GM21390 (cell line): ENCODE measurements around the gene FAM204A.

Experiments used
- ATAC-seq: cut with Tn5 transposase; IDR thresholded peaks from one replicate; pipeline ENCODE4 v1.9.1; 2021; ENCODE audit not compliant: unreplicated experiment

The FAM204A gene

GRCh38 chr10:118282670-118283069, 59.5 kb downstream of the FAM204A start:
- no peak for ATAC-seq

GRCh38 chr10:118278649-118279048, 63.5 kb downstream of the FAM204A start:
- ATAC-seq, result no peak

DNA sequence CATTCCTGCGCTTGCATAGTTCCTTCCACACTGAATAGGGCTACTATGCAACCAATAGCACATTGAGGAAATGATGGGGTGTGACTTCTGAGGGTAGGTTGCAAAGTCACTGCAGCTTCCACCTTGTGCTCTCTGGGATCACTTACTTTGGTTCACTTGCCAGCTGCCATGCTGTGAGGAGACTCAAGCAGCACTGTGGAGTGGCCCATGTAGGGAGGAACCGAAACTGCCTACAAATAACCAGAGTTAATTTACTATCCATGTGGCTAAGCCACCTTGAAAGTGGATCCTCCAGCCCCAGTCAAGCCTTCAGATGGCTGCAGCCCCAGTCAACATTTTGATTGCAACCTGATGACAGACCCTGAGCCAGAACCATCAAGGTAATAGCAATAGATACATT, 64.3 kb downstream of the FAM204A start:
- ATAC-seq, result no peak

GRCh38 chr10:118276727-118277126, 65.4 kb downstream of the FAM204A start:
- ATAC-seq, result no peak

DNA sequence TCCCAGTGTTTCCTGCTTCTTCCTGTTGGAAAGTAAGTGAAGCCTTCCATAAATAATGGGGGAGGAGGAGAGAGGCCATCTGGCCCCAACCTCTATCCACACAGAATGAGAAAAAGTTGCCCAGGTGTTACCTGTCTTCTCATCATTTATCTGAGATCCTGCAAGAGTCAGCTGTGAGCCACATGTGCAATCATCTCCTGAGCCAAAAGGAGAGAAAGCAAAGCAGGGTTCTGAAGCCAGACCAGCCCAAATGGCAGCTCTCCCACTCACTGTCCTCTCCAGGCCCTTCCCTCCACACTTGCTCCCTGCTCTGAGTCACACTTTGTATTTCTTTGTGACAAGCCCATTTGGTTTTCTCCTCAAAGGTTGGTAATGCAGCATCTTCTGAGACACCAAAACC, 65.9 kb downstream of the FAM204A start:
- ATAC-seq, result no peak

DNA sequence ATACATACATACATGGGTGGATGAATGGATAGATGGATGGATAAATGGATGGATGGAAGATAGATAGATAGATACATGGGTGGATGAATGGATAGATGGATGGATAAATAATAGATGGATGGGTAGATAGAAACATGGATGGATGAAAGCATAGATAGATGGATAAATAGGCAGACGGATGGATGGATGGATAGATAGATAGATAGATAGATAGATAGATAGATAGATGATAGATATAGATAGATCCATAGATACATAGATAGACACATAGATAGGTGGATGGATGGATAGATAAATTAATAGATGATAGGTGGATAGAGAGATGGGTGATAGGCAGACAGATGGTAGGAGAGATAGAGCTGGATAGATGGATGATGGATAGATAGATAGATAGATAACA, 68.5 kb downstream of the FAM204A start:
- no peak for ATAC-seq

DNA sequence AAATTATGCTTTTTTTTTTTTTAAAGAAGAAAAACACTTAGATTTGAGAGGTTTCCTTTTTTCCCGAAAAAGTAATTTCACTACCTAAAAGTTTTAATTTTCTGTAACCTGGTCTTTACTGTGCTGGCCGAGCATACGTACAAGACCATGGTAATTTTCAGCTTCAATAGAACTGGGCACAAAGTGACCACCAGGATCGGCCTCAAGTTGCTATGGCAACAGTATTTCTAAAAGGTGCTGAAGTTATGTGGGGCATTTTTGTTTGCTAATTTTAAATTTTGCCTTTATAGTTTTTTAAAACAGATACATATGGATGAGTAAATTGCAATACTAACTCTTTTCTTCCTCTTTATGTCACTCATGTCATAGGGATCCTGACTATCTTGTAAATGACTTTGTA, 69.4 kb downstream of the FAM204A start:
- ATAC-seq, result no peak

GRCh38 chr10:118272149-118272721, 69.9 kb downstream of the FAM204A start:
- no peak for ATAC-seq

DNA sequence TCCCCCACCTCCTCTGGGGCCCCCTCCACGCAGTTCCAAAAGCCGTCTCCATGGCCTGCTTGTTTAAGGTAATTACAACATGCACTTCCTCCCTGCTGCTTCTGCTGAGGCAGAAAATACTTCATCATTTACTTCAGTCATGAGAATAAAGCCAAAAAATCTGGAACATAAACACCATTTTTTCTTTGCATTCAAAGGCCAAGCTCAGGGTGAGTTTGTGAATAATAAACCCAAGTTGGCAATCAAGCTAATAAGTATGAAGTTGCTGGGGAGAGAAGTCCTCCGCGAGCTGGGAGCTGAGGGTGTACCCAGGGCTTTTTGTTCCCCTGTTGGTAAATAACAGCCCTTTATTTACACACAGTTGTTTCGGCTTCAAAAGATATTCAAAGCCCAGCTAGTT, 70.5 kb downstream of the FAM204A start:
- ATAC-seq, result no peak

- ATAC-seq, result no peak
Observed at GRCh38 chr10:118266098-118266748, 75.9 kb downstream of the FAM204A start.

DNA sequence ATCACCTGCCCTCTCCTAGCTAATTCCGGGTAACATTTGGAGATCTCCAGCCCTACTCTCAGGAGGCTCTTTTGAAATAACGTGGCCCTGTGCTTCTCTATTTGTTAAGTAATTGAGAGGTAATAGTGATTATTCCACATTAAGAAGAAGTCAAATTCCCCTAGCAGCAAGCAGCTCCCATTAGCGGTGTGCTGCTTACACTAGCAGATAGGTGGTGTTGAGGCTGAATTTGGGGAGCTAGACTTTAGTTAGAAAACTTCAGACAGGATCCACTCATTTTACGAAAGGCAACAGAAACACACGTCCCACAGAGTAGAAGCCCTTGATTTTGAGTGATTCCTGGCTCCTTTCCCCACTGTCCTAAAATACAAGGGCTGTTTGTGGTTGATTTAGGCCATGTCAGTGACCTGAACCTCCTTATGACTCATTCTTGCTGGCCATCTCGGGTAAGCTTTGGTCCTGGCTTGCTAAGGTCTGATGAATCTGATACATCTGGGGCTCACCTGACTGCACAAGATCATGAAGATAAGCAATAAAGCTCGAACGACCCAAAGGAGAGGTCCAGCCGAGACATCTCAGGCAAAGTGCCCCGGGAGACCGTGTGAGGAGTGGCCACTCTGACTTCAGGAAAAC, 77.2 kb downstream of the FAM204A start:
- ATAC-seq, result no peak

- no peak for ATAC-seq
Observed at GRCh38 chr10:118264252-118264651, 77.9 kb downstream of the FAM204A start.

GRCh38 chr10:118262538-118262937, 79.6 kb downstream of the FAM204A start:
- ATAC-seq, result no peak

GRCh38 chr10:118259288-118259906, 82.7 kb downstream of the FAM204A start:
- ATAC-seq, result peak; percentile 70

- no peak for ATAC-seq
Observed at GRCh38 chr10:118258285-118258684, 83.8 kb downstream of the FAM204A start.

GRCh38 chr10:118256825-118257570, 85.1 kb downstream of the FAM204A start:
- no peak for ATAC-seq

- no peak for ATAC-seq
Observed at GRCh38 chr10:118256209-118256608, 85.9 kb downstream of the FAM204A start.

GRCh38 chr10:118255355-118255754, 86.8 kb downstream of the FAM204A start:
- ATAC-seq, result no peak

DNA sequence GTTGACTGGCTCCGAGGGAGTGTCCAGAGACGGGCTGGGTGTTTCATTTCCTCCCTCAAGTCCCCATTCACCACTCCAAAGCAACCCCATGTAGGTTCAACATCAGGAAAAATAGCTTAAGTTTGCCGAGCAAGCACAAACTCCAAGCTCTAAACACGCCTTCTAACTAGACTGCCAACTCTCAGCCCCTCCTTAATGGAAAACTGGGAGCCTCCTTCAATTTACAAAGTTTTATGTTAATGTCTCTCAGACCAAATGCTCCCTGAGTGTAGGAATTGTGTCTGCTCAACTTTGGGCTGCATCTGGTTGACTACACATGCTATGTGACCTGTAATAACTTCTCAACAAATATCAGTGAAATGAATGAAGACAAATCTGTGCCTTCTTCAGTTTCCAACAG, 87.5 kb downstream of the FAM204A start:
- no peak for ATAC-seq

DNA sequence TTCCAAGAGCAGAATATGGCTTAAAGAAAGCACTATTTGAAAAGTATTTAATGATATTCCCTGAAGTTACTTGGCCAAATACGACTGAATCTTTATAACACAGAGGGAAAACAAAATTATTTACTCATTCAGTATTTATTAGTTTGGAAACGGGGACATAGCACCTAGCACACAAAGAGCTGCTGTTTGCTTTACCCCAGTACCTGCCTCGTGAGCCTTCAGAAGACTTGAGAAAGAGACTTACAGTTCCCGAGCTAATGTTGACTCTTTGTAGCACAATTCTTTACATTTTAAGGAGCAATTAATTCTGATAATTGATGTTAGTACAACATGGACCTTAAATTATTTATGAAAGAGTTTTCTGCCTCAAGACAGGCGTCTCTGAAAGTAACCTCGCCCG, 88.7 kb downstream of the FAM204A start:
- ATAC-seq, result no peak

DNA sequence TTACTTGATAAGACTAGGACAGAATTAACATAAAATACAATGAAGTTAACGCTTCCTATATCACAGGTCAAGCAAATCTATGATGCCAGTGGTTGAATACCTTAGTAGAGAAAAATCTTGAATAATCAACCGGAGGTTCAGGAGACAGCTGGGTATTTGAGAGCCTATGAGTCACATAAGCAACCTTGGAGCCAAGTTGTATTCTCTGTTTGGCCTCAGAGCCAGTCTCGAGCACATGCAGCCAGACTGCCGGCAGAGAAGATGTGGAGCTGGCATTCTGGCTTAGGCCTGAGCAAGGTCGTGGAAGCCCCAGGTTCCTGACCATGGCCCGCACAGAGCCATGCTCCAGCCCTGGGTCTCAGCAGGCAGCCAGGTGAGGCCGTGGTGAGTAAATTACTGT, 90.3 kb downstream of the FAM204A start:
- ATAC-seq, result no peak
